NCI-H526 treated with DMSO at 0.1 percent for 48 hours (cell line): ENCODE results near the gene AOPEP.
"Not testable (repeated sequence)": the region's sequence is repeated elsewhere in the genome, so short reads cannot be mapped to it uniquely, and the experiment has no call there.

Source experiments
- DNase-seq: peaks from one replicate; lab custom pipeline; 2025; lab: John Stamatoyannopoulos, UW

AOPEP gene

DNA sequence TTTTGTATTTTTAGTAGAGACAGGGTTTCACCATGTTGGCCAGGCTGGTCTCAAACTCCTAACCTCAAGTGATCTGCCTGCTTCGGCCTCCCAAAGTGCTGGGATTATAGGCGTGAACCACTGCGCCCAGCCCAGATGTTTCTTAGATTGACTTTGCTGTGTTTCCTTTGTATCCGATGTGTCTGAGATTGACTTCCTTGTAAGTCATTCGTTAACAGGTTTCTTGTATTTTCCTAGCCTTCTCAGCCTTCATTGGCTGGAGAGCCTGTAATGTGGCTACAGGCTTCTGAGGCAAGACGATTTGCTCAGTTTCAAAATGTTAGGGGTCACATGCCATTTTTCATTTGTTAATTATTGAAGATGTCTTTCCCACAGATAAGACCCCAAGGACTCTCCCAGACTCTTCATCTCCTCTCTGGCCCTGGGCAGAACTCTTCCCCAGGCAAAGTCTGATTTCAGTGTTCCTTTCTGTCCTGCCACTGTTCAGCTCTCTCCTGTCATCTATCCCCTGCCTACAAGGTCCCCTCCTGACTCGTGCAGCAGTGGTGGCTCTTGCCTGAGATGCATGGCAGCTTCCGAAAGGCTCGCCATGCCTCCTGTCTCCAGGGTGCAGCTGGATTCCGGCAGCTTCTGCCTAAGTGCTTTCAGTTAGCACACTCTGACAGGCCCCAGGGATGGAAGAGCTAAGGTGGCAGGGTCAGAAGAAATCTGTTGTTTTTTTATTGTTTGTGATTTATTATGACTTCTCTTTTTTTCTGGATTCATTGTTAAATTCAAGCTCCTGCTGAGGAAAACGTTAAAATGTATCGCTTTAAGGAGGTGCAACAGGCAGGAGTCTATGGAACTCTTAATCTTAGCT lies 206.4 kb downstream of the AOPEP start:
- DNase-seq: no peak

DNA sequence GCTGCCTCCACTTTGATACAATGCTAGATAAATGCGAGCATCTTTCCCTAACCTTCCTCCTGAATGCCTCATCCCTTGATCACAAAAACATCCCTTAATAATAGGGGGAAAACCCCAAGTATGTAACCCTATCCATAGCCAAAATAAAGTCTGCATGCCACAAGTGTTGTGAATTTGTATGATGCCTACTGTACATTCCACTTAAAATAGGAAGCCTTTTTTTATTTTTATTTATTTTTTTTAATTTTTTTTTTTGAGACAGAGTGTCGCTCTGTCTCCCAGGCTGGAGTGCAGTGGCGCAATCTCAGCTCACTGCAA lies 207.0 kb downstream of the AOPEP start:
- no peak for DNase-seq

DNA sequence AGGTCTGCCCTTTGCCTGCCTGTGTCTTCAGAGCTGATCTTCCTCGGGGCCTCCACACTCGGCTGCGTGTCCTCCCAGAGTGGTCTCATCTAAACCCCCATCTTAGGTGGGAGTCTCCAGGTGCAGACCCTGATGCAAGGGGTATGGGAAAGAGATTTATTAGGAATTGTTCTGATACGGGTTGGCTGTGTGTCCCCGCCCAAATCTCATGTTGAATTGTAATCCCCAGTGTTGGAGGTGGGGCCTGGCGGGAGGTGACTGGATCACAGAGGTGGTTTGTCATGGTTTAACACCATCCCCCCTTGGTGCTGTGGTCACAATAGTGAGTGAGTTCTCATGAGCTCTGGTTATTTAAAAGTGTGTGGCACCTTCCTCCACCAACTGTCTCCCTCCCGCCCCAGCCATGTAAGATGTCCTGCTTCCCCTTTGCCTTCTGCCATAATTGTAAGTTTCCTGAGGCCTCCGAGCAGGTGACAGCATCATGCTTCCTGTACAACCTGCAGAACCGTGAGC lies 208.4 kb downstream of the AOPEP start:
- DNase-seq: no peak

DNA sequence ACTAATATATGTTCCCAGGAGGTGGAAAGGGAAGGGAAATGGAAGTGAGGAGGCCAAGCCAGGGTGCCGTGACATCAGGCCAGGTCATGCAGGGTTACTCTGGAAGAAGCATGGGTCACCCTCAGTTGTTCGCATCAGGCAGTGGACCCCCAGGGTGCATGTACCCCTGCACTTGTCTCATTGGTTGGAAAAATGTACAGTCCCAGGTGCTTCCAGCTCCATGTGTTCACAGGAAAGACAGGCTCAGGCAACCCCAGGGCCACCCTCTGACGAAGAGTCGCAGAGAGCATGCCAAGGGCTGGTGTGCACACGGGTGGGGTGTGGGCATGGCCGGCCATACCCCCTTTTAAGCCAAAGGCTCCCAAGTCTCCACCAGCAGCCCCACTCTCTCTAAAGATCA lies 208.9 kb downstream of the AOPEP start:
- DNase-seq: no peak

DNA sequence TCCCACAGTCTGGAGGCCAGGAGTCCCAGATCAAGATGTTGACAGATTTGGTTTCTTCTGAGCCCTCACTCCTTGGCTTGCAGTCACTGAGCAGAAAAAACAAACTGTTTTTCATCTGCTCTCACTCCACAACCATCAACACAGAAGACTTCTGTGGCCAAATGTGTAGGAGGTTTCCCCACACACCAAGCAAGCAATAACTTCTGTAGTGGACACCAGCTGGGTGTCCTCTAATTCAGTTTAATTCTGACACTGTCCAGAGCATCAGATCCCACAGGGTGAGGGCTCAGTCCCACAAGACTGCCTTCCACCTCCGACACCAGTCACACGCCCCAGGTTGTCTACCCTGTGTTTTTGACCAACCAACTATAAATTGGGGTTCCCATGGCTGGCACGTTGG lies 209.9 kb downstream of the AOPEP start:
- DNase-seq: no peak

DNA sequence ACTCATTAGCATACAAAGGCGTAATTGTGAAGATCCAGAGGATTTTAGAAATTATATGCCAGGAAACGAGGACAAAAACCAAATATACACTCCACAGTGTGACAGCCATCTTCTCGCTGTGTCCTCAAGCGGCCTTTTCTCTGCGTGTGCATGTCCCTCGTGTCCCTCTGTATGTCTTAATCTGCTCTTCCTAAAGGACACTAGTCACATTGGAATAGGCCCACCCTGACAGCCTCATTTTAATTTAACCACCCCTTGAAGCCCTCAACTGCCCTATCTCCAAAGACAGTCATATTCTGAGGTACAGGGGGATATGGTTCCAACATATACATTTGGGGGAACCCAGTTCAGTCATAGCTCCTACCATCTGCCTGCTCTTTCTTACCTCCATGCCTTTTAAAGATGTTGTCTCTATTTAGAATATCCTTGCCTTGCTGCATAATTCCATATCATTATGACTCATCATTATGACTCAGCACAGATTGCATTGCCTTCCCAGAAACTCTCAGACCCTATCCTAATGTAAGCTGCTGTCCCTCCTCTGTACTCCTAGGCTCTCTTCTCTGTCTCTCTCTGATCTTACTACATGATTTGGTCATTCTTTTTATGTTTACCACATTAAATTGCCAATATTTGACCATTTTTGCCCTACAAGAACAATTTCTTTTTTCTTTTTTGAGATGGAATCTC lies 210.9 kb downstream of the AOPEP start:
- no peak for DNase-seq

DNA sequence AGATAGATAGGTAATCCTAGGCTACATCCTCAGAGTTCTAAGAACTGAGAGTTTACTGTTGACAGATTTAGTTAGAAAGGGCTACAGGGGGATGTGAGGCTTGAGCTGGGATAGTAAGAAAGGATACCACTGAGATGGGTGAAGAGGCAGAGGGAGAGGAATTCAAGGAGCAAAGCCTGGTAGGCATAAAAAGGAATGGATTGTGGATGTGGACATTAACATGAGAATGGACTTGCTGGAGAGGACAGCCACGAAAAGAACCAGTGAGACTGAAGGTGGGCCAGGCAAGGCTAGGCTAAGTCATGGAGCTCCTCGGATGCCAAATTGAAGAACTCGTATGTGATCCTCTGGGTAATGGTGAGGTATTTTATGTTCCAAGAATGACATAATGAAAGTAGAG lies 211.9 kb downstream of the AOPEP start:
- DNase-seq: no peak

DNA sequence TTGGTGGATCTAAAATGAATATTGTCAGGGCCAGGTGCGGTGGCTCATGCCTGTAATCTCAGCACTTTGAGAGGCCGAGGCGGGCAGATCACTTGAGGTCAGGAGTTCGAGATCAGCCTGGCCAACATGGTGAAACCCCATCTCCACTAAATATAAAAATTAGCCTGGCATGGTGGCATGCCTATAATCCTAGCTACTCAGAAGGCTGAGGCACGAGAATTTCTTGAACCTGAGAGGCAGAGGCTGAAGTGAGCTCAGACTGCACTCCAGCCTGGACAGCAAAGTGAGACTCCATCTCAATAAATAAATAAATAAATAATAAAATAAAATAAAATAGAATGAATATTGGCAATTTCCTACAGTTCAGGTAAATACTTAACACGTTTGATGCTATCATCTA lies 213.8 kb downstream of the AOPEP start:
- DNase-seq: not testable (repeated sequence)

DNA sequence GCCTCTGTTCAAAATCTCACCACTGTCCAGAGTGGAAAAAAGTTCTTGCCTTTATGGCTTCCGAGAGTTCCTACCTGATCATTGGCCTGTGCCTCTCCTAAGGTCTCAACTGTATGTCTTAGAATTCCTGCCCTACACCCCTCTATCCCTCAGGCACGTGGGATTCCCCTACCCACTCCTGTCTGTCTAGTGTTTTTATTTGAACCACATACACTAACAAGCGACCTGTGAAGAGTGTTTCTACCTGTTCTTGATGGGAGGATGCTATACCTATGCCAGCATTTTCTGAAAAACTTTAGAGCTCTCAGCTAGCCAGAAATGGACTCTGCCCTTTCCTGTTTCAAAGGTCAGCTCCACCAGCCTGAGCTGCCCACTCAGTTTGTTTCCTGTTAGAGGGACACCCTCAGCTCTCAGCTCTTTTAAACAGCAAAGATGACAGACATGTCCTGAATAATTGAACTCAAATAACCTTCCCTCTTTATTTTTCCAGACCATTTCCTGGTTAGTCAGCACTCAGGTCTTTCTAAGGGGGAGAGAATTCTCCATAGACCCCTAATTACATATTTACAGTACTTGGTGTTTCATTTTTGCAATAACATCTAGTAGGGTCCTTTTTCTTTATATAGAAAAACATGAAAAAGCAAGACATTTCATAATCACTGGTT lies 214.8 kb downstream of the AOPEP start:
- DNase-seq: no peak

DNA sequence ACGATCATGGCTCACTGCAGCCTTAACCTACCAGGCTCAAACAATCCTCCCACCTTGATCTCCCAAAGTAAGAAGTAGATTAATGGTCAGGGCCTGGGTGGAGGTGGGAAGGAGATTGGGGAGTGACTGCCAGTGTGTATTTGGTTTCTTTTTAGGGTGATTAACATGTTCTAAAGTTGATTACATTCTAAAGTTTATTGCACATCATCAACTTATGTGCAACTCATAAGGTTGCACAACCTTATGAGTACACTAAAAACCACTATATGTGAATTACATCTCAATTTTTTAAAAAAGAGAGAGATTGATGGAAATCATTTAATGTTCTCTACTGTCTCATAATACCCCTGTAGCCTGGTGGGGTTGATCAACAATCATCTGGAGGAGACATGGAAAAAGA lies 218.1 kb downstream of the AOPEP start:
- no peak for DNase-seq

DNA sequence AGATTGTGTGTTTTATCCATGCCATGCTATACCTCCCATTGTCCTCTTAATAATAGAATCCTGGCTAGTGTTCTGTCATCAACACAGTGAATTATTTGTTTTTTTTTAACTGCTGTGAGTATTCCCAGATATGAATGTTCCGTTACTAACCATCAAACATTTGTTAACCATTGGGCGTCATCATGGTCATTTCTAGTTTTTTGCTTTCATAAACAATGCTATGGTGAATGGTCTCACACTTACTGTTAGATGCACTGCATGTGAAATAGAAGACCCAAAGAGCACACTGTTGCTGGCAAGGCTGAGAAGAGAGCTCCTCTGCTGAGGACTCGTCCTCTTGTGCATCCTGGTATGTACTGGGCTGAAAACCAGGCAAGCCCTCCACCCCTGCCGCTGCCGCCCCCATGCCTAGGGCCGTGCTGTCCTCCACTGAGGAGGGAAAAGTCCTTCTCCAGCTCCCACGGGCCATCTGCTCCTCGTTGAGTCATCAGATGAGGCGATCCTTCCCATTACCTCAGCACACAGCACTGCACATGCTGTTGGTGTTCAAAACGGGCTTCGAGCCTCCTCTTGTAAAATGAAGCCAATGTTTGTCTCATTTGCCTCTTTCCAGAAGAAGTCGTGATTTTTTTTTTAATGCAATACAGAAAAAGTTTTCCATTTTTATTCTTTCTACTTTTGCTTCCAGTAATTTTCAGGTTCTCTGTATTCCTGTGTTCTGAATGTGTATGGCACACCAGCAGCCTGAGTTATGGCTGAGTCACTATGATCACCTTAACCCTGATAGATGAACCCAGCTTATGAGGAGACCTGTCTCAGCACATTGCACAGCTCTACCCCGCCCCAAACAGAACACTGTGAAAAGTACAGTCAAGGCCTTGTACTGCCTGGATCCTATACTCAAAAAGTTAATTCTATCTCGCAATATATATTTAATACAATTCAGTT lies 219.0 kb downstream of the AOPEP start:
- no peak for DNase-seq

DNA sequence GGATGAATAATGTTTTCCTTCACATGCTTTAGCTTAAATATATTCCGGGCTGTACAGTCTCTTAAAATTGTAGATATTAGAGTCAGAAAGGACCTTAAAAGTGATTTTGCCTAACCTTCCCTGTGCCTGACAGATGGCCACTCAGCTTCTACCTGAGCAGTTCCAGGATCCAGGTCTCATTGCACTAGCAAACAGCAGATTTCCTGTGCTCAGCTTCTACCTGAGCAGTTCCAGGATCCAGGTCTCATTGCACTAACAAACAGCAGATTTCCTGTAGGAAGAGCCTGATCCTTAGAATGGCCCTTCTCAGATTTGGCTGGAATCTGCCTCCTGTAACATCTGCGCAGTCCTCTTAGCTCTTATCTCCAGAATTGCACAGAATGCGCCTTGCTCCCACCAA lies 219.8 kb downstream of the AOPEP start:
- no peak for DNase-seq

DNA sequence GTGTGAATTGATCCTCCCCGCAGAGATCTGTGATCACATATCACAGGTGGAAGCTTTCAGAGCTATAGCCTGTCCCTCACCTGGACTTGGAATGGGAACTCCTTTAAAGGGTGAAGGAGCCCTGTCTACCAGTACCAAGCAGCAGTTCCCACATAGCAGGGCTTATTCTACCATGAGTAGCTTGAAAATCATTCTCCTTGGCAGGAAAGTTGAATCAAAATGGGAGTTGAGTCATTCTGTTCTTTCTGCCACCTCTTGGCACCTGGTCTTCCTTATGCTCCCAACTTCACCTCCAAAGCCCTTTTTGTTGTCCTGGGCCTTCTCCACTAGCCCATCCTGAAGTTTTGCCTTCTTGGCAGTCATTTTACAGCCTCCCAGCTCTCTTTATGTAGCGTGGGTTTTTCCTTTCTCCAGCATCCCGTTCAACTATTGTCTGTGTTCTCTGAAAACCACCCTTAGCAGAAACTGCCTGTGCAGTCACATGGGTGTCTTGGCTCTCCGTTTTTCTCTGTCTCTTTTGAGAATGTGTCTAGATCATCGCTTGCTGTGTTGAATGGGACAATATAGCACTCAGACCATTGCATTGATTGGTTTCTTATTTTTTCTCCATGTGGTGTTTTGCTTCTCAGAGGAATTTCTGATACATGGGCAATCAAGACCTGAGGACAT lies 222.2 kb downstream of the AOPEP start:
- no peak for DNase-seq

DNA sequence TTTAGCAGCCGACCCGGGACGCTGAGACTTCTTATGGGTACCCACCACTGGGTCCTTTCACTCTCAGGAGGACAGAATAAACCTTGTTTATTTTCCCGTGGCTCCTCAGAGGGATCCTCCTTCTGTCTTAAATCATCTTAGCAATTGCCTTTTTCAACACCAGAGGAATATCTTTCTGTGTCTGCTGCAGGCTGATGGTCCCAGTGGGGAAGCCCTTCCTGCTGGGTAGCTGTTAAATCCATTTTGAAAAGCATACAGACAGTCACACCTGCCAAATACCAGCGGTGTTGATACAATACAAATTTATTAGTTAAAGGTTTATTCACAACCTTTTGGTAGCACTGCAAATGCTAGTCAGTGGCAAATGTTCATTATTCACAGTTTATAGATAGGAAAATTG lies 222.9 kb downstream of the AOPEP start:
- no peak for DNase-seq

DNA sequence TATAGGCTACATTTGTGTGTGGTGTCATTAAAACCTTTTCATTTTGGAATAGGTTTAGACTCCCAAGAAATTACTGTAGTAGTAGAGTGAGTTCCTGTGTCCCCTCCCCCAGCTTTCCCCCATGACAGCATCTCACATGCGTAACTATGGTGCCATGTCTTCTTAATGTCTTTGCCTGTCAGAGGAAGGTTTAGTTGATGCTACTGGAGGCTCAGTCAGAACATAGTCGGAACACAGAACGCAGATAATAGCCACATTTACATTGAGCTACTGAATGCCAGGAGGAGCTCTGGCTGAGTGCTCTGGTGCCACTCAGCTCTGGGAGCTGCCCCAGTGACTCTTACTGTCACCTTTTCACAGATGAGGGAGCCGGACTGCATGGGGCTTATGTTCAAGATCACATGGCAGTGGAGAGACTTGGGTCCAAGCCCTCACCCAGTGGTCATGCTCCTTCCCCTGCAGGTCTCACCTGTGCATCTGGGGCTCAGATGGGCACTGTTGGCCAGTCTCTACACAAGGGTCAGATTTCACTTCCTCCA lies 223.6 kb downstream of the AOPEP start:
- no peak for DNase-seq

DNA sequence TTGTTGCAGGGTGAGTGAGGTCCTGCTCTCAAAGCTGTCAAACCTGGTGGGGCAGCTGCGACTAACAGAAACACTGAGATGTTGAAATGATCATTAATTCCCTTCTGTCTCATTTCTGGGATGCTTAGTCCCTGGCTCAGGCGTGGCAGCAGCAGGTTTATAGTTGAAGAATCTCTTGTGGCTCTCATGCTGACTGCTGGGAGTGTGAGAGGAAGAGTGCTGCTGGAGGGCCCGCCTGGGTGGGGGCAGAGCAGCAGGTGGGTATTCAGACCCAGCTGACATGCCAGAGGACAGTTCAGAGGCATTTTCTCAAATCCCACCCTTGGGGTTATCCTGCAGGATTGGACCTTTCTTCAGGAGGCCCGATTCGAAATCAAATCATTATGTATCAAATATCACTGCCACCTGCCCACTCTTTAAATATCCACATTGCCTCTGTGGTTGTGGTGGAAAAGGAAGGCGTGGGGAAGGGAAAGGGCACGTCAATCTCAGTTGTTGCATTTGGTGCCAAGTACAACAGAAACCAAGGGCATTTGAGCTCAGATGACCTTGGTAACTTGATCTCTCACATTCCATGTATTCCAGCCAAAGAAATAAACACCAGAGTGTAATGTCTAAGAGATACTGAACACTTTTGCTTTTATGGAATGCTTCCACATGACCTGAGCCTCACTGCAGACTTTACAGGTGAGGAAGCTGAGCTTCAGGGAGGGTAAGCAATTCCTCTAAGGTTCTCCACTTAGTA lies 224.3 kb downstream of the AOPEP start:
- DNase-seq: no peak

DNA sequence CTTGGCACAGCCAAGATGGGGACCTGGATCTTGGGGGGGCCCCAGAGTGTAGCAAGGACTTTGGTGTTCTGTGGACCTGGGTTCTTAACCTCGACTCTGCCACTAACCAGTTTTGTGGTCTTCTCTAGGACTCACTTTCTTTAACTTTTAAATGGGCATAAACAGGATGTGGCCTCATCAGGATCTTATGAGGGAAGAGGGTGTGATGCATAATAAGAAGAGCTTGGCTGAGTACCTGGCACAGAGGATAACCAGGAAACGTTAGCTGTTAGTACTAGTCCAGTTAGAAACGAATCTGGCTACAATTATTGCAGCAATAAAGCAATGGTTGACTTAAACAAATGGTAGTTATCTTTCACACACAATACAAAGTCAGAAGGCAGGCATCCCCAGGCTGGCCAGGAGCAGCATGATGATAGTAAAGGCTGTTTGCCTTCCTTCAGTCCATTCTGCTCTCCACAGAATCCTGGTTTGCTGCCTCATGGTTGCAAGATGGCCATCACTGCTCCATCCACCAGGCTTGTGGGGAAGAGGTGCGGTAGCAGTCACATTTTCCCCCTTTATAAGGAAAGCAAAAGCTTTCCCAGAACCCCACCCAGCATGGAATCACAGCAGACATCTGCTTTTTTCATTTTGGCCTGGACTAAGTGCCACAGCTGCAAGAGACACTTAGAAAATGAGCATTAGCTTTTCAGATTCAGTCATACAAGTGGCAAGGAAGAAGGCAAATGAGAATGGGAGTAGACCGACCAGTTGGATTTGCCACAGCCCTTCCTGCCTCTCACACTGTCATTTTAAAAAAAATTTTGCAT lies 225.0 kb downstream of the AOPEP start:
- DNase-seq: no peak

DNA sequence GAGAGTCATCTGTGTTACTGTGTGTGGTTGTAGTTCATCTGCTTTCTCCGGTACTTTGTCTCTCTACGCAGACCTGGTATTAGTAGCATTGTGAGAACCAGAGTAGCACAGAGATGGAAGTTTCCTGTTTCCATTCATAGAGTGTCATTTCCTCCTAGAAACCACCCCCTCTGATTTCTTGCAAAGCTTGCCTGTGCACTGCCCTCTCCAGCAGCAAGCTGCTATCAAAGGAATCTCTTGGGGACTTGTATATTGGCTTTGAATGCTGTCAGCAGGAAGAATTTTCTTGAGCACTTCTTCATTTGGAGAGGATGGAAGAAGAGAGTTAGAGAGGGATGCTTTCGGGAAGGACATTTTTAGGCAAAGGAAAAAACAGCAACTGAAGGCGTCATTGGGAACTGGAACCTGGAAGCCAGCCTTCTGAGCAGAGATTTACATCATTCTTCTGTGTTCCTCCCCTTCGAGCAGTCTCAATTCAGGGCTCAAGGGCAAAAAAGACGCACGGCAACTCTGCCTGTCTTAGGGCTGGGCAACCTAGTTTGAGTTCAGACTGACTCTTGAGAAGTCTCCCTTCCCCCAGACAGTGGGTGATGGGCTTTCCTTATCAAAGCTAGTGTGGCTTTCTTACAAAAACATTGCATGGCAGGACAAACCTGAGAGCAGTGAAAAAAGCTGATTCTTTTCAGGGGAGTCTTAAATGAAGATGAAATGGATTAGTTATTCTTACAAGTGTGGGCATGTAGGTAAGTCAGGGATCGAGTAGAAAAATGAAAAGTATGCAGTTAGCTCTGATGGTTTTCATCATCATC lies 226.3 kb downstream of the AOPEP start:
- no peak for DNase-seq

DNA sequence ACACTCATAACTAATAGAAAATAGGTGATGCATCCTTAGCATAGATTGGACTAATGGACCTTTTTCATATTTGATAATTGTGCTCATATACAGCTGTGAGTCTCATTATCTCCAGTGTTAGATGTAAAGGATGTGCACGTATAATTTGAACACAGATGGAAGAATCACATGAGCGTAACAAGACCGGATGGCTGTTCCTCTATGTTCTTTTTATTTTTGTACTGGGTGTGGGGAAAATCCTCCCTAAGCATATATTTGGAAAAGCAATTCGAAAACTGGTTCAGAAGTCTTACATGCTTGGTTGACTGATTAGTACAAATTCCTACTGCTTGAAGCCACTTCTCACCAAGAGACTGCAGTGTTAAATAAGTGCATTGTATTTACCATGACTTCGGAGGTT lies 230.2 kb downstream of the AOPEP start:
- DNase-seq: no peak
